Upper lobe of left lung (tissue), 6 donors: ENCODE results near the gene FBXO9. TPM values are rescaled to one million over a fixed set of nuclear protein-coding genes. Genes with fewer than 3 reads are reported as not detected.

ENCODE experiments used
- ATAC-seq, 2 donors: fragments of 200-7000 bp; cut with Tn5 transposase; one replicate each; pipeline ENCODE4 v1.9.1; 2022; ENCODE audit warnings: mild to moderate bottlenecking in 2 of 2, moderate library complexity in 2 of 2; ENCODE audit not compliant: low FRiP score in 2 of 2
- DNase-seq, 2 donors: peaks; one replicate each; pipeline ENCODE4 v3.0.0-alpha.2; 2019 to 2020
- H3K27ac ChIP-seq, 4 donors: fragments of 200-600 bp; sonication (generic); one replicate each; pipeline ENCODE4 v1.5.1; 2016 to 2019
- H3K27me3 ChIP-seq, 4 donors: fragments of 200-600 bp; sonication (generic); one replicate each; pipeline ENCODE4 v1.5.1; 2017 to 2019
- H3K36me3 ChIP-seq, 4 donors: fragments of 200-600 bp; sonication (generic); one replicate each; pipeline ENCODE4 v1.5.1; 2016 to 2019
- H3K4me1 ChIP-seq, 4 donors: fragments of 200-600 bp; sonication (generic); one replicate each; pipeline ENCODE4 v1.5.1; 2018 to 2019
- H3K4me3 ChIP-seq, 4 donors: fragments of 200-600 bp; sonication (generic); one replicate each; pipeline ENCODE4 v1.5.1; 2017 to 2019; ENCODE audit warnings: mild to moderate bottlenecking in 2 of 4, moderate library complexity in 1 of 4
- H3K9me3 ChIP-seq, 4 donors: fragments of 200-600 bp; sonication (generic); one replicate each; pipeline ENCODE4 v1.5.1; 2018 to 2019
- CTCF ChIP-seq, 6 experiments: fragments of 450-650 bp in 4 of 6; fragments of 200-600 bp in 2 of 6; sonication (generic) in 2 of 6; IDR thresholded peaks; one replicate each; pipeline ENCODE4 v1.5.1; 2016 to 2019; ENCODE audit warnings: antibody characterized with exemption in 6 of 6
- EP300 ChIP-seq, 4 donors: sonication (generic); formaldehyde crosslinking; IDR thresholded peaks; one replicate each; pipeline ENCODE4 v1.5.1; 2017; ENCODE audit warnings: antibody characterized with exemption in 4 of 4, control low read depth in 2 of 4
- POLR2A ChIP-seq, 4 donors: fragments of 450-650 bp; IDR thresholded peaks; one replicate each; pipeline ENCODE4 v1.5.1; 2016 to 2017; ENCODE audit warnings: antibody characterized with exemption in 4 of 4, mild to moderate bottlenecking in 2 of 4
- POLR2AphosphoS5 ChIP-seq, 2 donors: sonication (generic); formaldehyde crosslinking; IDR thresholded peaks; one replicate each; pipeline ENCODE4 v1.5.1; 2017; ENCODE audit warnings: antibody characterized with exemption in 2 of 2
- WGBS, 2 donors: methylation state at CpG; one replicate each; pipeline ENCODE4 v1.1.5; 2017 to 2018; 5-methylcytosine and 5-hydroxymethylcytosine counted together
- total RNA-seq, 6 donors: library from RNA; depleted of rRNA in 4 of 6; stranded (reverse); fragments of >200 nt in 4 of 6; gene quantifications; one replicate each; pipeline versions ENCODE4 v1.1.0 to v1.2.1, GENCODE V29; 2016 to 2021
- donor health status: DM: no; HTN: no; CAD: no; lungs with moderate emphysema.
- donor health status: DM: no; HTN: yes; CAD: no; lungs with severe emphysema.

Gene FBXO9
- total RNA-seq, 6 donors from 2014 or later: 56.2 to 98.5 (median 83.0) TPM

GRCh38 chr6:53113742-53114141, 48.5 kb downstream of the FBXO9 start:
- H3K36me3 ChIP-seq: no peaks in the 10 kb centered on the region
- H3K4me3 ChIP-seq: no peak overlapping the region
- peaks cover 0 to 9% (median 2%) of the 10 kb centered on the region in 4 donors for H3K4me1 ChIP-seq
- TF ChIP-seq EP300 (IDR thresholded peaks at IDR 0.05) (no peak), POLR2AphosphoS5 (IDR thresholded peaks at IDR 0.05) (no peak), POLR2A (IDR thresholded peaks at IDR 0.05) (no peak), CTCF (IDR thresholded peaks at IDR 0.05) (no peak)
- 48 to 71% methylated on average over 4 of the region's 4 CpGs for WGBS, 2 donors
- DNase-seq: no peak
- ATAC-seq: no peak
- no peaks in the 10 kb centered on the region for H3K27me3 ChIP-seq
- no peak overlapping the region for H3K27ac ChIP-seq
- H3K9me3 ChIP-seq: no peaks in the 10 kb centered on the region

GRCh38 chr6:53115113-53115512, 49.9 kb downstream of the FBXO9 start:
- H3K4me3 ChIP-seq: no peak overlapping the region
- H3K9me3 ChIP-seq: no peaks in the 10 kb centered on the region
- no peaks in the 10 kb centered on the region for H3K27me3 ChIP-seq
- ATAC-seq: no peak
- WGBS, 2 donors: 95 to 96% methylated on average over 1 of the region's 1 CpG
- H3K4me1 ChIP-seq: peaks cover 0 to 9% (median 2%) of the 10 kb centered on the region in 4 donors
- H3K36me3 ChIP-seq: no peaks in the 10 kb centered on the region
- TF ChIP-seq POLR2A (IDR thresholded peaks at IDR 0.05): no peak
- no peak for TF ChIP-seq EP300 (IDR thresholded peaks at IDR 0.05)
- no peak for TF ChIP-seq CTCF (IDR thresholded peaks at IDR 0.05)
- TF ChIP-seq POLR2AphosphoS5 (IDR thresholded peaks at IDR 0.05): no peak
- no peak for DNase-seq
- no peak overlapping the region for H3K27ac ChIP-seq

GRCh38 chr6:53115741-53116140, 50.5 kb downstream of the FBXO9 start:
- TF ChIP-seq POLR2A (IDR thresholded peaks at IDR 0.05): no peak
- TF ChIP-seq EP300 (IDR thresholded peaks at IDR 0.05): no peak
- no peak for TF ChIP-seq POLR2AphosphoS5 (IDR thresholded peaks at IDR 0.05)
- TF ChIP-seq CTCF (IDR thresholded peaks at IDR 0.05): no peak
- DNase-seq (no peak), ATAC-seq (no peak)
- Histone ChIP-seq H3K27me3 (no peaks in the 10 kb centered on the region), H3K4me3 (no peak overlapping the region), H3K9me3 (no peaks in the 10 kb centered on the region), H3K27ac (no peak overlapping the region), H3K36me3 (no peaks in the 10 kb centered on the region), H3K4me1 (peaks cover 0 to 9% (median 2%) of the 10 kb centered on the region in 4 donors)
- WGBS, 2 donors: 94 to 95% methylated on average over 2 of the region's 2 CpGs

DNA sequence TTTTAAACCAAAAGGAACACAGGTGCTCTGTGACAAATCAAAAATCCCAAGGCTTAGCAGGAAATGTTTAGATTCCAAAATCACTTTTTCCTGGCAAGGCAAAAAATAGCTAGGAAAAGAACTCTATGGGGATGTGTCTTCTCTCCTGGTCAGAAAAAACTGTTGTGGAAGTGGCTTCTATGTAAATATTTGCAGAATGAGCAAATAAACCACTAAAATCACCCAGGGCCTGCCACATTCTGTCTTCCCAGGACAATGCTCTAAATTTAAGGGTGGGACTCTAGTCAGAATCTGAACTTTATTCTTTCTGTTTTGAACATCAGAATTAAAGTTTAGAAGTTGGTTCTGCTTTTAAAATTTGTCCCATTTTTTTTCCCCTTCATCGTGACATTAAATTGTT, 54.1 kb downstream of the FBXO9 start:
- Histone ChIP-seq H3K36me3 (no peaks in the 10 kb centered on the region), H3K9me3 (no peaks in the 10 kb centered on the region), H3K4me1 (no peaks in the 10 kb centered on the region), H3K4me3 (no peak overlapping the region), H3K27me3 (no peaks in the 10 kb centered on the region), H3K27ac (no peak overlapping the region)
- 84 to 89% methylated on average over 1 of the region's 1 CpG for WGBS, 2 donors
- ATAC-seq (no peak), DNase-seq (no peak)
- TF ChIP-seq POLR2AphosphoS5 (IDR thresholded peaks at IDR 0.05) (no peak), POLR2A (IDR thresholded peaks at IDR 0.05) (no peak), CTCF (IDR thresholded peaks at IDR 0.05) (no peak), EP300 (IDR thresholded peaks at IDR 0.05) (no peak)

- no peak overlapping the region for H3K27ac ChIP-seq
- no peak overlapping the region for H3K4me3 ChIP-seq
- TF ChIP-seq EP300 (IDR thresholded peaks at IDR 0.05): no peak
- TF ChIP-seq POLR2AphosphoS5 (IDR thresholded peaks at IDR 0.05): no peak
- TF ChIP-seq CTCF (IDR thresholded peaks at IDR 0.05): no peak
- TF ChIP-seq POLR2A (IDR thresholded peaks at IDR 0.05): no peak
- 57 to 68% methylated on average over 4 of the region's 4 CpGs for WGBS, 2 donors
- DNase-seq (no peak), ATAC-seq (no peak)
- H3K4me1 ChIP-seq: no peaks in the 10 kb centered on the region
- no peaks in the 10 kb centered on the region for H3K9me3 ChIP-seq
- H3K36me3 ChIP-seq: no peaks in the 10 kb centered on the region
- H3K27me3 ChIP-seq: no peaks in the 10 kb centered on the region
These were observed 54.7 kb downstream of the FBXO9 start for GRCh38 chr6:53119772-53120409.
